GM23338 (cell line): ENCODE results near the gene GABRQ. TPM values are rescaled to one million over a fixed set of nuclear protein-coding genes. Genes with fewer than 3 reads are reported as not detected.
A peak's percentile ranks its signal among the peaks of the same experiment; 100 is the strongest.

Experiments used
- ATAC-seq: fragments of 200-7000 bp; cut with Tn5 transposase; 3 replicates; pipeline ENCODE4 v1.9.1; 2020
- DNase-seq: peaks from one replicate; pipeline ENCODE4 v3.0.0-alpha.2; 2015; ENCODE audit warnings: low spot score
- H2AFZ ChIP-seq: fragments of 200-600 bp; sonication (generic); 2 replicates; pipeline ENCODE4 v1.8.0; 2016; ENCODE audit warnings: antibody characterized with exemption, mild to moderate bottlenecking, moderate library complexity
- H3F3A ChIP-seq: fragments of 200-600 bp; sonication (generic); replicated peaks from 2 replicates; pipeline ENCODE4 v1.8.0; 2017; ENCODE audit warnings: antibody characterized with exemption, mixed run types, low read depth
- H3K27ac ChIP-seq: fragments of 200-600 bp; sonication (generic); 2 replicates; pipeline ENCODE4 v1.6.1; 2016; ENCODE audit warnings: low read depth
- H3K27me3 ChIP-seq: fragments of 200-600 bp; sonication (generic); 2 replicates; pipeline ENCODE4 v1.8.0; 2016; ENCODE audit warnings: mild to moderate bottlenecking, mixed run types, moderate library complexity; ENCODE audit not compliant: insufficient read depth
- H3K36me3 ChIP-seq: fragments of 200-600 bp; sonication (generic); 2 replicates; pipeline ENCODE4 v1.8.0; 2016; ENCODE audit warnings: mild to moderate bottlenecking; ENCODE audit not compliant: insufficient read depth
- H3K4me1 ChIP-seq: fragments of 200-600 bp; sonication (generic); 2 replicates; pipeline ENCODE4 v1.8.0; 2016; ENCODE audit warnings: mild to moderate bottlenecking, moderate library complexity; ENCODE audit not compliant: insufficient read depth
- H3K4me2 ChIP-seq: fragments of 200-600 bp; sonication (generic); 2 replicates; pipeline ENCODE4 v1.7.1; 2017; ENCODE audit warnings: mixed run types
- H3K4me3 ChIP-seq: fragments of 200-600 bp; sonication (generic); 2 replicates; pipeline ENCODE4 v1.6.1; 2016; ENCODE audit warnings: mixed run types
- H3K79me2 ChIP-seq: fragments of 200-600 bp; sonication (generic); replicated peaks from 2 replicates; pipeline ENCODE4 v1.8.0; 2017; ENCODE audit warnings: mild to moderate bottlenecking; ENCODE audit not compliant: insufficient read depth
- H3K9me2 ChIP-seq: fragments of 200-600 bp; sonication (generic); 2 replicates; pipeline ENCODE4 v1.8.0; 2017; ENCODE audit not compliant: insufficient read depth
- H4K20me1 ChIP-seq: fragments of 200-600 bp; sonication (generic); replicated peaks from 2 replicates; pipeline ENCODE4 v1.8.0; 2017; ENCODE audit warnings: mild to moderate bottlenecking; ENCODE audit not compliant: insufficient read depth
- H3K27ac Mint-ChIP-seq: 2 replicates; pipeline ENCODE4 v1.8.0; 2020; ENCODE audit warnings: inconsistent platforms, mild to moderate bottlenecking, moderate library complexity, mixed read lengths
- H3K27me3 Mint-ChIP-seq: 3 replicates; pipeline ENCODE4 v1.8.0; 2022; ENCODE audit warnings: low read depth, mild to moderate bottlenecking, moderate library complexity, mixed read lengths, inconsistent platforms; ENCODE audit not compliant: insufficient read depth, poor library complexity
- H3K36me3 Mint-ChIP-seq: 3 replicates; pipeline ENCODE4 v1.8.0; 2021; ENCODE audit warnings: low read depth, mild to moderate bottlenecking, inconsistent platforms, moderate library complexity, mixed read lengths
- H3K4me1 Mint-ChIP-seq: 3 replicates; pipeline ENCODE4 v1.8.0; 2020; ENCODE audit warnings: mild to moderate bottlenecking, inconsistent platforms, mixed read lengths
- H3K4me3 Mint-ChIP-seq: 3 replicates; pipeline ENCODE4 v1.8.0; 2021; ENCODE audit warnings: moderate library complexity, mild to moderate bottlenecking, inconsistent platforms, mixed read lengths
- H3K9me3 Mint-ChIP-seq: 3 replicates; pipeline ENCODE4 v1.8.0; 2020; ENCODE audit warnings: moderate library complexity, mild to moderate bottlenecking, inconsistent platforms, mixed read lengths
- CREB1 ChIP-seq: fragments of 250-450 bp; sonication (Bioruptor Pico); IDR thresholded peaks from 2 replicates; pipeline ENCODE4 v1.5.0; 2020; ENCODE audit warnings: low read depth, mild to moderate bottlenecking, moderate library complexity
- EZH2phosphoT487 ChIP-seq: fragments of 200-600 bp; sonication (generic); IDR thresholded peaks from one replicate; pipeline ENCODE4 v1.8.1; 2018; ENCODE audit warnings: antibody characterized with exemption; ENCODE audit not compliant: unreplicated experiment
- JUNB ChIP-seq: IDR thresholded peaks from one replicate; pipeline ENCODE4 v1.6.1; 2016; ENCODE audit warnings: antibody characterized with exemption; ENCODE audit not compliant: unreplicated experiment
- POLR2AphosphoS5 ChIP-seq: IDR thresholded peaks from 2 replicates; pipeline ENCODE4 v1.6.1; 2016; ENCODE audit warnings: antibody characterized with exemption, low read depth
- STAT1 ChIP-seq: IDR thresholded peaks from one replicate; pipeline ENCODE4 v1.6.1; 2016; ENCODE audit warnings: antibody characterized with exemption; ENCODE audit not compliant: unreplicated experiment
- ZNF114 ChIP-seq: fragments of 250-450 bp; sonication (Bioruptor Pico); IDR thresholded peaks from 2 replicates; pipeline ENCODE4 v1.5.0; 2020; ENCODE audit warnings: mild to moderate bottlenecking, moderate library complexity
- ZNF331 ChIP-seq: fragments of 250-450 bp; sonication (Bioruptor Pico); IDR thresholded peaks from 2 replicates; pipeline ENCODE4 v1.5.0; 2020; ENCODE audit warnings: low read depth, mild to moderate bottlenecking, moderate library complexity
- polyA plus RNA-seq: library from polyadenylated mRNA; unstranded; fragments of >200 nt; fragmentation: Nextera tagmentation; extraction: Ambion mirVana; gene quantifications from 2 replicates; pipeline ENCODE4 v1.2.1, GENCODE V29; 2016
- total RNA-seq: library from RNA; depleted of rRNA; stranded (reverse); fragments of >200 nt; shearing (Covaris generic); gene quantifications from 2 replicates; pipeline ENCODE4 v1.2.3, GENCODE V29; 2014
- TF ChIP-seq, protein P1 (sequence below): IDR thresholded peaks from one replicate; pipeline ENCODE4 v1.6.1; 2018; ENCODE audit warnings: antibody characterized with exemption; ENCODE audit not compliant: unreplicated experiment
- TF ChIP-seq, protein P2 (sequence below): fragments of 250-450 bp; sonication (Bioruptor Pico); IDR thresholded peaks from 2 replicates; pipeline ENCODE4 v1.5.0; 2020; ENCODE audit warnings: mild to moderate bottlenecking, moderate library complexity
- TF ChIP-seq, protein P3 (sequence below), 2 experiments: fragments of 200-600 bp in 1 of 2; sonication (generic) in 1 of 2; conservative IDR thresholded peaks; 2 replicates each; pipeline versions ENCODE4 v1.5.1 to v1.6.1; 2016 to 2017; ENCODE audit warnings: antibody characterized with exemption in 2 of 2, low read depth in 2 of 2, mild to moderate bottlenecking in 2 of 2, moderate library complexity in 1 of 2

GABRQ gene
- total and polyA plus RNA-seq, 2 experiments from 2014 or later: 2.2 to 7.8 TPM

DNA sequence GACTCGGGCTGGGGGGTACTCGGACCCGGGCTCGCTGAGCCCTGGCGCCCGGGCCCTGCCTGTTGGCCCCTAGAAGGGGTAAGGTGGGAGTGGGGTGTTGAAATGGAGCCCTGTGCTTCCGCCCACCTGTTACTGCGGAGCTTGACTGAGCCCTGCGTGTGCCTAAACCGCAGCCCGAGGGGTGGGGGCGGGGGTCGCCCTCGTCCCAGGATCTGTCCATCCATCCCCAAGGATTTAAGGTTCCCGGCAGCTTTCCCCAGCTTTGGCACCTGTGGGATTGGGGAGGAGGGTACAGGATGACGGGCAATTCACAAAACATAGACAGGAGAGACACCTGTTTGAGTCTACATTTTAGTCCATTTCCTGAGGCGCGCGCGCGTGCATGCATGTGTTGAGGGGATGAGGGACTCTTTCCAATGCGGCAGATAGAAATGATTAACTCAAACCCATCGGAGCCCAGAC lies 779 bp downstream of the GABRQ start (continued):
- TF ChIP-seq, protein P1, sequence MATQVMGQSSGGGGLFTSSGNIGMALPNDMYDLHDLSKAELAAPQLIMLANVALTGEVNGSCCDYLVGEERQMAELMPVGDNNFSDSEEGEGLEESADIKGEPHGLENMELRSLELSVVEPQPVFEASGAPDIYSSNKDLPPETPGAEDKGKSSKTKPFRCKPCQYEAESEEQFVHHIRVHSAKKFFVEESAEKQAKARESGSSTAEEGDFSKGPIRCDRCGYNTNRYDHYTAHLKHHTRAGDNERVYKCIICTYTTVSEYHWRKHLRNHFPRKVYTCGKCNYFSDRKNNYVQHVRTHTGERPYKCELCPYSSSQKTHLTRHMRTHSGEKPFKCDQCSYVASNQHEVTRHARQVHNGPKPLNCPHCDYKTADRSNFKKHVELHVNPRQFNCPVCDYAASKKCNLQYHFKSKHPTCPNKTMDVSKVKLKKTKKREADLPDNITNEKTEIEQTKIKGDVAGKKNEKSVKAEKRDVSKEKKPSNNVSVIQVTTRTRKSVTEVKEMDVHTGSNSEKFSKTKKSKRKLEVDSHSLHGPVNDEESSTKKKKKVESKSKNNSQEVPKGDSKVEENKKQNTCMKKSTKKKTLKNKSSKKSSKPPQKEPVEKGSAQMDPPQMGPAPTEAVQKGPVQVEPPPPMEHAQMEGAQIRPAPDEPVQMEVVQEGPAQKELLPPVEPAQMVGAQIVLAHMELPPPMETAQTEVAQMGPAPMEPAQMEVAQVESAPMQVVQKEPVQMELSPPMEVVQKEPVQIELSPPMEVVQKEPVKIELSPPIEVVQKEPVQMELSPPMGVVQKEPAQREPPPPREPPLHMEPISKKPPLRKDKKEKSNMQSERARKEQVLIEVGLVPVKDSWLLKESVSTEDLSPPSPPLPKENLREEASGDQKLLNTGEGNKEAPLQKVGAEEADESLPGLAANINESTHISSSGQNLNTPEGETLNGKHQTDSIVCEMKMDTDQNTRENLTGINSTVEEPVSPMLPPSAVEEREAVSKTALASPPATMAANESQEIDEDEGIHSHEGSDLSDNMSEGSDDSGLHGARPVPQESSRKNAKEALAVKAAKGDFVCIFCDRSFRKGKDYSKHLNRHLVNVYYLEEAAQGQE: no peak
- no peak for TF ChIP-seq ZNF331 (CRISPR knock-in tag)

DNA sequence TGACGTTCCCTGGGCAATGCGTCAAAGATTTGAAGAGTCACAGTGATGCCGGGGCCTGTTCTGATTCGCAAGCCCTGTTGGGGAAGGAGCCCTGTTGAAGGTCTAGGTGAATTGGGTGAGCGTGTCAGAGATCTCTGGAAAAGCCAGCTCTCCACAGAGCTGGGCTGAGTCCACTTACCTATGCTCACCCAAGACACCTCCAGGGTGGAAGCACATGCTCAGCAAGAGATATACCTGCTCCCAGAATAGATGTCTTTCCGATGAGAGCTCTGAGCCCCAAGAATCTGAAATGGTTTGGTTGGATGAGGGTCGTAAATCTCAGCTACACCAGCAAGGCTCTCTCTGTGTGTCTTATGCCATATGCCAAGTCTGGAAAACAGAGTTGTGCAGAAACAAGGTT lies 1.7 kb downstream of the GABRQ start:
- Mint-ChIP-seq H3K4me3 (peak overlapping the region; percentile 84; the same call in 2 of the 3 replicates), H3K27ac (no peak overlapping the region), H3K4me1 (peaks cover 40% of the 10 kb centered on the region), H3K27me3 (peaks cover 12% of the 10 kb centered on the region), H3K9me3 (no peaks in the 10 kb centered on the region; the same call in 2 of the 3 replicates), H3K36me3 (peaks cover 5% of the 10 kb centered on the region; the same call in 1 of the 3 replicates)
- no peaks in the 10 kb centered on the region for H4K20me1 ChIP-seq
- H3K27me3 ChIP-seq: peaks cover 20% of the 10 kb centered on the region
- H3F3A ChIP-seq: no peaks in the 10 kb centered on the region
- no peaks in the 10 kb centered on the region for H3K79me2 ChIP-seq
- no peaks in the 10 kb centered on the region for H3K9me2 ChIP-seq
- H3K4me1 ChIP-seq: peaks cover 32% of the 10 kb centered on the region
- H3K4me3 ChIP-seq: no peak overlapping the region
- H2AFZ ChIP-seq: no peak overlapping the region
- peak overlapping the region; percentile 81 for H3K4me2 ChIP-seq
- H3K36me3 ChIP-seq: no peaks in the 10 kb centered on the region; the same call in 1 of the 2 replicates
- DNase-seq (no peak), ATAC-seq (no peak)
- H3K27ac ChIP-seq: no peak overlapping the region
- TF ChIP-seq, protein P2, sequence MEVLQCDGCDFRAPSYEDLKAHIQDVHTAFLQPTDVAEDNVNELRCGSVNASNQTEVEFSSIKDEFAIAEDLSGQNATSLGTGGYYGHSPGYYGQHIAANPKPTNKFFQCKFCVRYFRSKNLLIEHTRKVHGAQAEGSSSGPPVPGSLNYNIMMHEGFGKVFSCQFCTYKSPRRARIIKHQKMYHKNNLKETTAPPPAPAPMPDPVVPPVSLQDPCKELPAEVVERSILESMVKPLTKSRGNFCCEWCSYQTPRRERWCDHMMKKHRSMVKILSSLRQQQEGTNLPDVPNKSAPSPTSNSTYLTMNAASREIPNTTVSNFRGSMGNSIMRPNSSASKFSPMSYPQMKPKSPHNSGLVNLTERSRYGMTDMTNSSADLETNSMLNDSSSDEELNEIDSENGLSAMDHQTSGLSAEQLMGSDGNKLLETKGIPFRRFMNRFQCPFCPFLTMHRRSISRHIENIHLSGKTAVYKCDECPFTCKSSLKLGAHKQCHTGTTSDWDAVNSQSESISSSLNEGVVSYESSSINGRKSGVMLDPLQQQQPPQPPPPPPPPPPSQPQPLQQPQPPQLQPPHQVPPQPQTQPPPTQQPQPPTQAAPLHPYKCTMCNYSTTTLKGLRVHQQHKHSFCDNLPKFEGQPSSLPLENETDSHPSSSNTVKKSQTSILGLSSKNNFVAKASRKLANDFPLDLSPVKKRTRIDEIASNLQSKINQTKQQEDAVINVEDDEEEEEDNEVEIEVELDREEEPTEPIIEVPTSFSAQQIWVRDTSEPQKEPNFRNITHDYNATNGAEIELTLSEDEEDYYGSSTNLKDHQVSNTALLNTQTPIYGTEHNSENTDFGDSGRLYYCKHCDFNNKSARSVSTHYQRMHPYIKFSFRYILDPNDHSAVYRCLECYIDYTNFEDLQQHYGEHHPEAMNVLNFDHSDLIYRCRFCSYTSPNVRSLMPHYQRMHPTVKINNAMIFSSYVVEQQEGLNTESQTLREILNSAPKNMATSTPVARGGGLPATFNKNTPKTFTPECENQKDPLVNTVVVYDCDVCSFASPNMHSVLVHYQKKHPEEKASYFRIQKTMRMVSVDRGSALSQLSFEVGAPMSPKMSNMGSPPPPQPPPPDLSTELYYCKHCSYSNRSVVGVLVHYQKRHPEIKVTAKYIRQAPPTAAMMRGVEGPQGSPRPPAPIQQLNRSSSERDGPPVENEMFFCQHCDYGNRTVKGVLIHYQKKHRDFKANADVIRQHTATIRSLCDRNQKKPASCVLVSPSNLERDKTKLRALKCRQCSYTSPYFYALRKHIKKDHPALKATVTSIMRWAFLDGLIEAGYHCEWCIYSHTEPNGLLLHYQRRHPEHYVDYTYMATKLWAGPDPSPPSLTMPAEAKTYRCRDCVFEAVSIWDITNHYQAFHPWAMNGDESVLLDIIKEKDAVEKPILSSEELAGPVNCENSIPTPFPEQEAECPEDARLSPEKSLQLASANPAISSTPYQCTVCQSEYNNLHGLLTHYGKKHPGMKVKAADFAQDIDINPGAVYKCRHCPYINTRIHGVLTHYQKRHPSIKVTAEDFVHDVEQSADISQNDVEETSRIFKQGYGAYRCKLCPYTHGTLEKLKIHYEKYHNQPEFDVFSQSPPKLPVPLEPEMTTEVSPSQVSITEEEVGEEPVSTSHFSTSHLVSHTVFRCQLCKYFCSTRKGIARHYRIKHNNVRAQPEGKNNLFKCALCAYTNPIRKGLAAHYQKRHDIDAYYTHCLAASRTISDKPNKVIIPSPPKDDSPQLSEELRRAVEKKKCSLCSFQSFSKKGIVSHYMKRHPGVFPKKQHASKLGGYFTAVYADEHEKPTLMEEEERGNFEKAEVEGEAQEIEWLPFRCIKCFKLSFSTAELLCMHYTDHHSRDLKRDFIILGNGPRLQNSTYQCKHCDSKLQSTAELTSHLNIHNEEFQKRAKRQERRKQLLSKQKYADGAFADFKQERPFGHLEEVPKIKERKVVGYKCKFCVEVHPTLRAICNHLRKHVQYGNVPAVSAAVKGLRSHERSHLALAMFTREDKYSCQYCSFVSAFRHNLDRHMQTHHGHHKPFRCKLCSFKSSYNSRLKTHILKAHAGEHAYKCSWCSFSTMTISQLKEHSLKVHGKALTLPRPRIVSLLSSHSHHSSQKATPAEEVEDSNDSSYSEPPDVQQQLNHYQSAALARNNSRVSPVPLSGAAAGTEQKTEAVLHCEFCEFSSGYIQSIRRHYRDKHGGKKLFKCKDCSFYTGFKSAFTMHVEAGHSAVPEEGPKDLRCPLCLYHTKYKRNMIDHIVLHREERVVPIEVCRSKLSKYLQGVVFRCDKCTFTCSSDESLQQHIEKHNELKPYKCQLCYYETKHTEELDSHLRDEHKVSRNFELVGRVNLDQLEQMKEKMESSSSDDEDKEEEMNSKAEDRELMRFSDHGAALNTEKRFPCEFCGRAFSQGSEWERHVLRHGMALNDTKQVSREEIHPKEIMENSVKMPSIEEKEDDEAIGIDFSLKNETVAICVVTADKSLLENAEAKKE (CRISPR knock-in tag): no peak
- TF ChIP-seq, protein P1: no peak
- TF ChIP-seq ZNF331 (CRISPR knock-in tag) (no peak), POLR2AphosphoS5 (no peak), EZH2phosphoT487 (no peak), JUNB (no peak), STAT1 (no peak), CREB1 (CRISPR knock-in tag) (no peak), ZNF114 (CRISPR knock-in tag) (no peak)
- TF ChIP-seq, protein P3, sequence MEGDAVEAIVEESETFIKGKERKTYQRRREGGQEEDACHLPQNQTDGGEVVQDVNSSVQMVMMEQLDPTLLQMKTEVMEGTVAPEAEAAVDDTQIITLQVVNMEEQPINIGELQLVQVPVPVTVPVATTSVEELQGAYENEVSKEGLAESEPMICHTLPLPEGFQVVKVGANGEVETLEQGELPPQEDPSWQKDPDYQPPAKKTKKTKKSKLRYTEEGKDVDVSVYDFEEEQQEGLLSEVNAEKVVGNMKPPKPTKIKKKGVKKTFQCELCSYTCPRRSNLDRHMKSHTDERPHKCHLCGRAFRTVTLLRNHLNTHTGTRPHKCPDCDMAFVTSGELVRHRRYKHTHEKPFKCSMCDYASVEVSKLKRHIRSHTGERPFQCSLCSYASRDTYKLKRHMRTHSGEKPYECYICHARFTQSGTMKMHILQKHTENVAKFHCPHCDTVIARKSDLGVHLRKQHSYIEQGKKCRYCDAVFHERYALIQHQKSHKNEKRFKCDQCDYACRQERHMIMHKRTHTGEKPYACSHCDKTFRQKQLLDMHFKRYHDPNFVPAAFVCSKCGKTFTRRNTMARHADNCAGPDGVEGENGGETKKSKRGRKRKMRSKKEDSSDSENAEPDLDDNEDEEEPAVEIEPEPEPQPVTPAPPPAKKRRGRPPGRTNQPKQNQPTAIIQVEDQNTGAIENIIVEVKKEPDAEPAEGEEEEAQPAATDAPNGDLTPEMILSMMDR (conservative IDR thresholded peaks at IDR 0.05; ENCODE audit: low read depth in 2 of 2): no peak
